Cortex of kidney (tissue), 1 donor: Measurements from ENCODE around the gene LRP1.
"Not testable (repeated sequence)": the region's sequence is repeated elsewhere in the genome, so short reads cannot be mapped to it uniquely, and the experiment has no call there.

ENCODE experiments used
- DNase-seq: peaks from one replicate; lab custom pipeline; 2025; lab: John Stamatoyannopoulos, UW

Gene LRP1

DNA sequence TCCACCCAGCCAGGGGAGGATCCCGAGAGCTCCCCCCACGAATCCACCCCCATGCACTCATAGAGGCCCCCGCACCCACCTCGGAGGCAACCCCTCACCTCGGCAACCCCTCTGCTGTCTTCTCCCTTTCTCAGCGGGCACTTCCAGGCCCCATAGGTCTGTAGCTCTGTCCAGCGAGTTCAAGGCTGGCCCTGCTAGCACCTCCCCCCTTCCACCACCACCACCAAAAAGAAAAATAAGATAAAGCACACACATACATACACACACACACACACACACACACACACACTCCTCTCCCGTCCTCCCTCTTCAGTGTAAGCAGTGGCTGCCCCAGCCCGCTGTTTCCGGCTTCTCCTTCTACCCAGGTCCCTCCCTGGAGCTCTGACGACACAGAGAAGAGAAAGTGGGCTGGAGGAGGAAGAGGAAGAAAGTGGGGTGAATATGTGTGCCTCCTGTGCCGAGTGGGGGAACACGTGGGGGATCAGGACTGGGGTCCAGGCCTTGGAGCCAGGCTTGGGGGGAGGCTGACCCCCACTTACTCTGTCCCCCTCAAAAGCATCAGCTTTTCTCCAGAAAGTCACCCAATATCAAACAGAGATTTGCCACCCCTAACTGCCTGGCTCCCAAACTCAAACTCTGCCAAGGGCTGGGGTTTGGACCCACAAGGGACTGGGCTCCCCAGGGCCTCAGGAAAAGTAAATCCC lies 17.1 kb upstream of the LRP1 start, which contains the start of gene STAT6:
TSS of gene STAT6 (minus strand) at position 332 of the 704 bp plus-strand sequence. CDS start 3,084 bp downstream, outside the sequence.
- no peak for DNase-seq

DNA sequence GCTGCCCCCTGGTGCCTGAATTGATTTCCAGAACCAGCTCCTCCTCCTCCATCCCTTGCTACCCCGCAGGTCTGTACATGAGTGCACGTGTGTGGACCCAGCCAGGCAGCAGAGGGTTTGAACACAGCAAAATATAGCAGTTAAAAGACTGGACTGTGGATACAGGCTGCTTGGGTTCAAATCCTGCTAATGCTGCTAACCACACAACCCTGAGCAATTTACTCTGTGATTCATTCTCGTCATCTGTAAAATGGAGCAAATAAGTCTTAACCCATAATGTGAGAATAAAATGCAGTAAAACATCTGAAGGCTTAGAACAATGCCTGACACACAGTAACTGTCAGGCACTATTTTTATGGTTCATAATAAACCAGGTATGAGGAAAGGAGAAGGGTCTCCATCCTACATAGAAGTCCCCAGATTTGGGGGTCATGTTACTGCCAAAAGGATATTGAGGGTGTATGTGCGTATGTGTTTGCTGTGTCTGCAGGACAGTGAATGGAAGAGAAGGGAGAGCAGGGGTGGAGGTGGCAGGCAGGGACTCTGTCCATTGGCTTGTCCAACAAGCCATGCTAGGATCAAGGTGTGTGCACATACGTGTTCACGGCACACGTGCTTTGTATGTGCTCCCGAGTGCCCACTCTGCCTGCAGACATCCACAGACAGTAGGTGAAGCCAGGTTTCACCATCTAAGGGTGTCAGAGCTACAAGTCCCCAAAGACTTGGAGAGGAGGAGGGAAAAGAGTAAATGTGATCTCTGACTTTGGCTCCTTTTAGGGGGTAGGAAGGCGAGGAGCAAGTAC lies 15.6 kb upstream of the LRP1 start:
- DNase-seq = no peak

DNA sequence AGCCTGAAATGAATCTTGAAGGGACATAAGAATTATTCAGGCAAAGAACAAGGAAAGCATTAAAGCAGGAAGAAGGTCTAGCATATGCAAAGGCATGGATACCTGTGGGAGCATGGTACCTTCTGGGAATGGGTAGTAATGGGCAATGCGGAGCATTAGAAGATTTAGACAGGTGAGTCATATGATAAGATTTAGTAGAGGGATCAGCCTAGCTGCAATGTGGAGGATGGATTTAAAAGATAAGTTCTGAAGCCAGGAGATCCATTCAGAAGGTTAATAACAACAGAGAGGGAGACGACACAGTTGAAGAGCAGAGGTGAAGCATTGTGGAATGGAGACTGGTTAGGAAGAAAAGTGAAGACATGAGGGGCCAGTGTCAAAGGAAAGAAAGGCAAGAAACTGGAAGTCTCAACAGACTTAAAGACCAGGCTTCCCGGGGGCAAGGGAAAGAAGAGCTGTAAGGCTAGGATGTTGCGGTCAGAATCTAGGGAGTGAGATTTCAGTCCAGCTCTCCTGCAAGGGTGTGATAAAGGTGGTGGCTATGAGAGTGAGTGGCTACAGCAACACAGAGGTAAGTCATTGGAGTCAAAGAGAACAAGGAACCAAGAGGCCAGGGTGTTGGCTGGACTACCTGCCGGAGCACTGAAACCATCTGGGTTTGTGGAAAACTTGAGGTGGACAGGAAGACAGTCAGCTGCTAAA lies 11.6 kb upstream of the LRP1 start:
- DNase-seq = no peak

DNA sequence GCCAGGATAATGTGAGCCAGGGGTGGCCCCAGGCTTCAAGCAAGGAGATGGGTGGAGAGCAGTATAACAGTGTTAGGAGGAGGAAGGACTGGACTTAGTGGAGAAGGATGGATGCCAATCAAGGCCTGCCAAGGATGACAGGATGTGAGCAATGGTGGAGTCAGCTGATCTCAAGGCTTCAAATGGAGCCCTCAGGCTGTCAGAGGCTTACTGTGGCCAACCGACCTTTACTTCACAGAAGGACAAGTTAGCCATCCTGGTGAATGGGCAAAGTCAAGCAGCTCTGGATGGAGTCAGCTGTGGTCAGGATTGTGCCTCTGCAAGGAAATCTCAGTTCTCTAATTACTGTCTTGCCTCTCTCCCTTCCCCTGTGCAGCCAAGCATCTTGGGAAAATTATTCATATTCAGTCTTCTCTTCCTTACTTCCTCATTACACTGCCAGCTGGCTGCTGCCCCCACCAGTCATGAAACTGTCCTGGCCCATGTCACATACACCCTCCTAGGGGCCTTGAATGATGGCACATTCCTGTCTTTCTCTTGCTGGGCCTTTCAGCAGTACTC lies 9.5 kb upstream of the LRP1 start:
- DNase-seq = no peak

DNA sequence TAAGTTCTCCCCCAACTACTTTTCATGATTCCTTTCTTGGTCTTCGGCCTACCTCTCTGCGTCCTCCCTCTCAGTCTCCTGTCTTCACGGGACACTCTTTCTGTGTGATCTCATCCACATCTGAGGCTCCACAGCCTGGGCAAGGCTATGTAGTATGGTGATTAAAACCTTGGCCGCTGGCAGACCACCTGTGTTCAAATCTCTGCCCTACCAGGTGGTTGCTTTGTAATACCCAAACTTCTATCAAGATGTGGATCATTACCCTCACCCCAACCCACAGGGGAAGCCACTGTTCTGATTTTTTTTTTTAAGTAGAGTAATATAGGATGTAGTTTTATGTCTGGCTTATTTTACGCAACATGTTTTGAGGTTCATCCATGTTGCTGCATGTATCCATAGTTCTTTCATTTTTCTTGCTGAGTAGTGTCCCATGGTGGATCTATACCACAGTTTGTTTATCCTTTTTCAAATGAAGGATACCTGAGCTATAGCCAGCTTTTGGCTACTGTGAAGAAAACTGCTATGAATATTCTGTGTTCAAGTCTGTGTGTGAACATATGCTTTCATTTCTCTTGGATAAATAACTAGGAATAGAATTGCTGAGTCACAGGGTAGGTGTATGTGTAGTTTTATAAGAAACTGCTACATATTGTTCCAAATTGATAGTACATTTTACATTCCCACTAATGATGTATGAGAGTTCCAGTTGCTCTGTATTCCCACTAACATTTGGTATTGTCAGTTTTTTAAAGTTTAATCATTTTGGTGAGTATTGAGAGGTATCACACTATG lies 8.8 kb upstream of the LRP1 start:
- no peak for DNase-seq

DNA sequence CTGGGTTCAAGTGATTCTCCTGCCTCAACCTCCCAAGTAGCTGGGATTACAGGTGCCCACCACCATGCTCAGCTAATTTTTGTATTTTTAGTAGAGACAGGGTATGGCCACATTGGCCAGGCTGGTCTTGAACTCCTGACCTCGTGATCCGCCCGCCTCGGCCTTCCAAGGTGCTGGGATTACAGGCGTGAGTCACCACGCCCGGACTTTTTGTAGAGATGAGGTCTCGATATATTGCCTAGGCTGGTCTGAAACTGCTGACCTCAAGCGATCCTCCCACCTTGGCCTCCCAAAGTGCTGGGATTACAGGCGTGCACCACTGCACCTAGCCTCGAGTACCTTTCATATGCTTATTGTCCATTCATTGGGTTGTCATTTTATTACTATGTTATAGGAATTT lies 7.6 kb upstream of the LRP1 start:
- DNase-seq = not testable (repeated sequence)

DNA sequence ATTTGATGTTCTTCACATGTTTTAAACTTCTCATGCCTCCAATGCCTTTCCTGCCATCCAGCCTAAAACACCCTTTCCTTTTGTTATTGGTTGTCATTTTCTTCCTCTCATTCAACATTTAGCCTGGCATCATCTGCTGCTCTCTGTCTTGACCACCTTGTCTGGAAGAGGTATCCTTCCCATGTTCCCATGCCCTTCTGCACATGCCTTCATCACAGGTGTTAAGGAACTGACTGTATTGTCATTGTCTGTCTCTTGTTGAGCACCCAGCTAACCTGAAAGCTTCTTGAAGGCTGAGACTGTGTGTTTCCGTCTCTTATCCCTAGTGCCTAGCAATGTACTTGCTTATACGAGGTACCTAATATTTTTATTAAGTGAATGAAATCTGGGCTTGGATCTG lies 4.5 kb upstream of the LRP1 start:
- DNase-seq = no peak

DNA sequence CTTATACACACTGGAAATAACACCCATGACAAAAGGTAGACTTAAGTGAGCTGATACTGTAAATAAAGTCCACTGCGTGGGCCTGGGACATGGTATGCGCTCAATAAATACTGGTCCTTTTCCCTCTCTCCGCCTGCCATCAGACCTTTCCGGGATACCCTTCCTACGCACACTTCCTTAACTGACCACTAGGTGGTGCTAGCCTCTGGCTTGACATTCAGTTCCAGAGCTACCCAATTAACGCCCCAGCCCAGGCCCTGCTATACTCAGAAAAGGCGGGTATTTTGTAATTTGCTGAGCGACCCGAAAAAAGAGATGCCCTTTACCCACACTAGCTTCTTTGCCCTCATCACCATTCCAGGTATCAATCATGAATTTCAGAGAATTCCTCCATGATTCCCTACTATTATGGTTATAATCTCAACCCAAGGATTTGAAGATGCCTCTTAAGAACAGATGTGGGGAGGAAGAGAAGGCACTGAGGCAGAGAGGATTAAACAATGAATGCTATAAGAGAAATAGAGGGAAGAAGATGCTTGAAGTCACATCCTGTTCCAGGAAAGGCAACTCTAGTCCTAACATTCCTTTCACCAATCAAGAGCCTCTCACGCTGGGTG lies 3.9 kb upstream of the LRP1 start:
- DNase-seq = no peak

DNA sequence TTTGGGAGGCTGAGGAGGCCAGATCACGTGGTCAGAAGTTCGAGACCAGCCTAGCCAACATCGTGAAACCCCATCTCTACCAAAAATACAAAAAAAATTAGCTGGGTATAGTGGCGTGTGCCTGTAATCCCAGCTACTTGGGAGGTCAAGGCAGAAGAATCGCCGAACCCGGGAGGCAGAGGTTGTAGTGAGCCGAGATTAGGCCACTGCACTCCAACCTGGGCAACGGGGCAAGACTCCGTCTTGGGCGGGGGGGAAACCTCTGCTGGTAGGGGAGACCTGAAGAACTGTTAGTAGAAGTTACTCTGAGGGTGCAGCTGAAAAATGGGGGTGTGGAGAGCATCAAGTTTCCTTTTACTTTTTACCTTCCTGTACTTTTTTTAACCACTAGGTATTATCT lies 2.2 kb upstream of the LRP1 start:
- no peak for DNase-seq

DNA sequence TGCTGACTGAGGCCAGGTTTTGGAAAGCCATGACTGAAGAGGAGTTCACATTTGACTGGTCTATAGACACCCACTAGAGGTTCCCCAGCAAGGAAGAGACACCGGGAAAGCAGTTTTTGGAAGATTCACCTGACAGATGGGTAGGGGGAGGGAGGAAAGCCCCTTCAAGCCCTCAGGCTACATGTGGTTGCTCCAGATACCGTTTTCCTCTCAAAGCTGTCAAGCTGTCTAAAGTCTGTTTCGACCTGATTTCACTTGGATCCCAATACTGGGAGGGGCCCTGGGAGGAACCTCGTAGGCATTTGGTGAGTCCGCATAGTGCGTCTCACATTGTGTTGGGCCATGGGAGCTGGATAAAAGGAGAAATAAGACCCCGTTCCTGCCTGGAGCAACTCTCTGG lies 1.7 kb upstream of the LRP1 start:
- no peak for DNase-seq

DNA sequence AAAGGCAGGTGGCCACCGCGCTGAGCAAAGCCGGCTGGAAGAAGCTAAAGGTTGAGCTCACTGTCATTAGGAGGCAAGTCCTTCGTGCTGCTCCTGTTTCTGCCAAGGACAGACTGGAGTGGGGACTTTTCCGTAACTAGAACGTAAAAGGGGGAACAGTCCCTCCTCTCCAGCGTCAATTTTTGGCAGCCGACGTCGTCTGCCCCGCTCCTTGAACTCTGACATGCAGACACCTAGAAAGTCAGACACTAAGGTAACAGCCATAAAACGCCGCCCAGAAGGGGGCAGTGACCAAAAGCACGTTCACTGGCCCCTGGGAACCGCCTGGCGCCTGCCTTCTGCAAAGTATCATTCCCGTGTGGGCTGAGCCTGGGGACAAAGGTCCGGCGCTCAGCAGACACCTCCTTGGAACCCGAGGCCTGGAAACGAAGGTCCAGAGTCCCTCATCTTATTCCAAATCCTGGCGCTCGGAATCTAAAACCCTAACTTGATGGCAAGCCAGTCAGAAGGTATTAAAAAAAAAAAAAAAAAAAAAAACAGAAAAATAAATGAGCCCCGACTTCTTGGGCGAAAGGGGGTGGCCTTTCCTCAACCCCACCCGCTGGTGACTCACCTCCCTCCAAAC lies 1.1 kb upstream of the LRP1 start:
- DNase-seq = no peak

DNA sequence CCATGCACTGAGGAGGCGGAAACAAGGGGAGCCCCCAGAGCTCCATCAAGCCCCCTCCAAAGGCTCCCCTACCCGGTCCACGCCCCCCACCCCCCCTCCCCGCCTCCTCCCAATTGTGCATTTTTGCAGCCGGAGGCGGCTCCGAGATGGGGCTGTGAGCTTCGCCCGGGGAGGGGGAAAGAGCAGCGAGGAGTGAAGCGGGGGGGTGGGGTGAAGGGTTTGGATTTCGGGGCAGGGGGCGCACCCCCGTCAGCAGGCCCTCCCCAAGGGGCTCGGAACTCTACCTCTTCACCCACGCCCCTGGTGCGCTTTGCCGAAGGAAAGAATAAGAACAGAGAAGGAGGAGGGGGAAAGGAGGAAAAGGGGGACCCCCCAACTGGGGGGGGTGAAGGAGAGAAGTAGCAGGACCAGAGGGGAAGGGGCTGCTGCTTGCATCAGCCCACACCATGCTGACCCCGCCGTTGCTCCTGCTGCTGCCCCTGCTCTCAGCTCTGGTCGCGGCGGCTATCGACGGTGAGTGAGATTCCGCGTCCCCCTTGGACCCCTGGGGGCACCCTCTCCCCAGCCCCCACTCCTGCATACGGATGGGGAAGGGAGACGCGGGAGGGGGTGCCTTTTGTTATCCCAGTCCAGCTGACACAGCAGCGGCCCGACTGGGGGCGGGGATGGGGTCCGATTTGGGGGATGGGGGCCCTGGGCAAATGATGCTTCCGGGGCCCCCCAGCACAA lies 400 bp downstream of the LRP1 start:
- DNase-seq = no peak

DNA sequence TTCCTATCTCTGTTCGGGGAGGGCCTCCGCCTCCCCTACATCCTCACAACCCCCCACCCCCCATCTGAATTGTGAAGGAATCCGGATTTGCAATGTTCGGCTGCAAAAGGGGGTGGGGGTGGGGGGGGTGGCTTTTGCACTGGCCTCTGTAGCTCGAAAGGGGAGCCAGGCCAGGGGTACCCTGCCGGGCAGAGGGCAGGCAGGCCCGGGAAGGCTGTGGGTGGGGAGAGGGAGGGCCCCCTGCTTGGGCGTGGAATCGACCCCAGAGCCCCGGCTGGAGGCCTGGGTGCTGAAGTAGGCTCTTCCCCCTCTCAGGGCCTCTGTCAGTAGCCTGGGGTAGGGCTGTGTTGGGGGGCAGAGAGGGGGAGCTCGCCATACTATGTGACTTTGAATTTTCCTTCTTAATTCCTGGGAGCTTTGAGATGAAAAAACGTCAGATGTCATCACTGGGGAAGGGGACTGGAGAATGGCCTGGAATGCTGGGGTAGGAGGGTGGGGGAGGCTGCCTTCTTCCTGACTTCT lies 1.1 kb downstream of the LRP1 start:
- DNase-seq = no peak

DNA sequence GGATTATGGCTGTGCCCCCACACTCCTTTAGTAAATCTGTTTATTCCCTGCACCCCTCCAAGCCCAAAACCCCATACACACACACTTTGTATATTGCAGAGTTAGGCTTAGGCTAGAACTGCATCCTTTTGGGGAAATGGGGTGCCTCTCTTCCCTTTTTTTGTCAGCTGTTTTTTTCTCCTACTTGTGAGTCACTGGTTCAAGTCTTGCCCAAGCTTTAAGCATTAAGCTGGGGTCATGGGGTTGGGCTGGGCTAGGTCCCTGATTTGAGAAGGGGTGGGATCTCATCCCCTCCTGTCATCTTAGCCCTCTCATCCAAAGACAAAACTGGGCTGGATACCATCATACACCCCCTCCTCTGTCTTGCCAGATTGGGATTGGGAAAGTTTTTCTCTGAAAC lies 1.6 kb downstream of the LRP1 start:
- no peak for DNase-seq

DNA sequence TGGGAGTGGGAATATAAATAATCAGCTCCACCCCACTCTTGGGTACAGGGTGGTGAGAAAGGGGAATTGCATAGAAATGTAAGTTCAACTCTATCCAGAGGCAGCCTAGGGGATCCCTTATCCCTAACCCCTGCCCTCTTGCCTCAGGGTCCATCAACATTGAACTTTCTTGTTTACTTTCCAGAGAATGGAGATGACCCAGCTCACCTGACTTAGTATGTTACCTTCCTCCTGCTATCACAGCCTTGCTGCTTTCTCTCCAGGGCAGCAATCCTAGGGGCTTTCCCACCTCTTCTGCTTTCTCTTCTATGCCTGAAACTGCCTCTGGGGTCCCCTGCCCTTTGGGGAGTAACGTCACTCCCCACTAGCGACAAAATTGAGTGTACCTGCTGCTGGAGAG lies 2.7 kb downstream of the LRP1 start:
- DNase-seq = no peak

DNA sequence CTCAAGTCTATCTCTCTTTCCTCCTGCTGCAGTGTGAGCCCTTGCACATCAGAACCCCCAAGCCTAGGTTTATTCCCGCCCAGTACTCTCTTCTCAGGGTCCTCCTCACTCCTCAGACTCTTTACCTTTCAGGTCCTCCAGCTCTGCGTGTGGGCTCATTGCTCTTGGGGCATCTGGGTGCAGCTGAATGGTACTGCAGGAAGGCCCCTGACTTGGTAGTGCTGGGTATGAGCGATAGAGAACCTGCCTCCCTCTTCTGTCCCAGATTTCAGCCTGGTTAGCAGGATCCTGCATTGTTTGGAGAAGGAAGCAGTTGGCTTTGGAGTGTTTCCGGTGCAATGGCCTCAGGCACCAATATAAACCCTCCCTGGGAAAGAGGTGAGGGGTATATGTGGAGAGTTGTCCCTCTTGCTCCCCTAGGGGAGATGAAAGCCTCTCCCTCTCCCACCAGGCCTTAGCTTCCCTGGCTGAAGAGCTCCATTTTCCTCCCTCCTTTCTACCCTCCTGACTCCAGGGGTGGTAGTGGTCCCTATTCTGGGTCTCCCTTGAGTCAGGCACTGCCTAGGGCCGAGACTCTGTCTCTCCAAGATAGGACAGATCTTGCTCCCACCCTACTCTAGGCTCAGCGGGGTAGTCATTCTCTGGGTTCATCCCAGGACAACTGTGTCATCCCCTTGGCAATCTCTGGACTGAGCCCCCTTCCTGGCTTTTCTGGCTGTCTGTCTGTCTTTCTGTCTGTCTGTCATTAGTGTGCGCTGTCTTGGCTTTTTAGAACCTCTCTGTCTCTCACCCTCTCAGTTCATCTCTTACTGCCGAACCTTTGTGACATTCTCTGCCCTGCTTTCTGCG lies 3.8 kb downstream of the LRP1 start:
- no peak for DNase-seq

DNA sequence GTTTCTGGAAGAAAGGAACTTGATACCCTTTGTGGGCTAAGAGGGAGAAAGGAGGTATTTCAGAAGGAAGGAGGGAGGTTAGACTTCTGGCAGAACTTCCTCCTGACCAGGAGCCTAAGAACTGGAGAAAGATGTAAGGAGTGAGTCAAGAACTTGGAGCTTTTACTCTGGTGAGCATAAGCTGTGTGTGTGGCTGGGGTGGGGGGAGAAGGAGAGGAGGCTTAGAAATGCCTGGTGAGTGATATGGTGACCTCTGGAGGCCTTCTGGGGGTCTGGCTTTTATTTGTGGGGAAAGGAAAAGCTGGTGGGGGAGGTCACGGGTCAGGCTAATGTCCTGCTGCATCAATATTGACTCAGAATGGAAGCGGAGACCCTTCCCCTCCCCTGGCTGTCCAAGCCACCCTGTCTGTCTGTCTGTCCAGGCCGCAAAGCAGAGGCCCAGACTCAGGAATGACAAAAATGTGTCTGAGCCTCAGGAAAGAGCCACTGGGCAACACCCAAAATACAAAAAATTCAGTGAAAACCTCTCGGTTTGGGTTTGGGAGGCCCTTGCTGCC lies 4.8 kb downstream of the LRP1 start:
- DNase-seq = no peak

DNA sequence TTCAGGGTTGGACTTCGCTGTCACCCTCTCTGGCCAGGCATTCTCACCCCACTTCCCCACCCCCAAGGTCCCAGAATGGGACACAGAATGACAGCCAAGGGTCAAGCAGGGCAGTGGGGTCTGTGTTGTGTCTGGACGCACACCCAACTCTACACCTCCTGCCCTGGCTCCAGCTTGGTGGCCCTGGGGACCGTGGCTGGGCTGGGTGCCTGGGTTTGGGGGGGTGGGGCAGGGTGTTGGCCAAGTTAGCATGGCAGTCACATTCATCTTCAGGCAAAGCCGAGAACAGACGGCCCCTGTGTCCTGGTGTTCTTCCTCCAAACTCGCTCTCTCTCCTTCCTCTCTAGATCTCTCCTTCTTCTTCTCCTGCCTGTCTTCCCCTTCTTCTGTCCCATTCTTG lies 5.6 kb downstream of the LRP1 start:
- DNase-seq = no peak

DNA sequence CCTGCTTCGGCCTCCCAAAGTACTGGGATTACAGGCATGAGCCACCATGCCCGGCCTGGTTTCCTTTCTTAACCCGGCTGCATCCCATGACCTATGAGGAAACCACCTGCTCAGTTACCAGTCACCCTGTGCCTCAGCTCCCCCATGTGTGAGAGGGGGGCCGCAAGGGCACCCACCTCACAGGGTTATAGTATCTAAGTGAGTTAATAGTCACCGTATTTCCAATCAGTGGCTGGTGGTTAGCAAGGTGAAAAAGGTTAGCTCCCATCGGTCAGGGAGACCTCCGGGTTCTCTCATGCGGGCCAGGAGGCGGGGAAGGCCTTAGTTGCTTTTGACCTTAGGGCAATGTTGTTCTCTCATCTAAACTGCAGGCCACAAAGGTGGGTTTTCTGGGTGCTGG lies 6.7 kb downstream of the LRP1 start:
- DNase-seq = no peak
